Type B pancreatic cell (in vitro differentiated cells): ENCODE data around the gene GIMAP5. TPM values are rescaled to one million over a fixed set of nuclear protein-coding genes. Genes with fewer than 3 reads are reported as not detected.

Source experiments
- DNase-seq: peaks from one replicate; pipeline ENCODE4 v3.0.0; 2021; ENCODE audit warnings: mixed read lengths; ENCODE audit not compliant: unreplicated experiment; ENCODE audit errors: extremely low spot score
- H3K27ac Mint-ChIP-seq: 2 replicates; pipeline ENCODE4 v1.8.0; 2021; ENCODE audit warnings: mild to moderate bottlenecking, mixed read lengths
- H3K27me3 Mint-ChIP-seq: 2 replicates; pipeline ENCODE4 v1.8.0; 2021; ENCODE audit warnings: mixed read lengths
- H3K36me3 Mint-ChIP-seq: 2 replicates; pipeline ENCODE4 v1.8.0; 2021; ENCODE audit warnings: mixed read lengths
- H3K4me1 Mint-ChIP-seq: one replicate; pipeline ENCODE4 v1.8.0; 2021; ENCODE audit warnings: mixed read lengths; ENCODE audit not compliant: unreplicated experiment
- H3K4me3 Mint-ChIP-seq: 2 replicates; pipeline ENCODE4 v1.8.0; 2021; ENCODE audit warnings: mild to moderate bottlenecking, mixed read lengths
- H3K9me3 Mint-ChIP-seq: 2 replicates; pipeline ENCODE4 v1.8.0; 2021; ENCODE audit warnings: mixed read lengths
- CTCF ChIP-seq: fragments of 200-600 bp; sonication (generic); conservative IDR thresholded peaks from 2 replicates; pipeline ENCODE4 v1.5.0; 2021; ENCODE audit warnings: antibody characterized with exemption, mild to moderate bottlenecking
- total RNA-seq: library from RNA; stranded (reverse); gene quantifications from 2 replicates; pipeline ENCODE4 v1.2.1, GENCODE V29; 2021; ENCODE audit warnings: low replicate concordance

GIMAP5 gene
- total RNA-seq, 1 donor from 2014 or later, result not detected

- Mint-ChIP-seq H3K36me3 (no peaks in the 10 kb centered on the region), H3K4me3 (no peak overlapping the region), H3K27me3 (peaks cover 78% of the 10 kb centered on the region), H3K4me1 (no peaks in the 10 kb centered on the region), H3K27ac (no peak overlapping the region), H3K9me3 (no peaks in the 10 kb centered on the region)
- DNase-seq, result no peak
- no peak for TF ChIP-seq CTCF
These were observed 1.8 kb downstream of the GIMAP5 start for GRCh38 chr7:150739033-150739432.

GRCh38 chr7:150740053-150740452 lies 2.8 kb downstream of the GIMAP5 start:
- no peaks in the 10 kb centered on the region for H3K9me3 Mint-ChIP-seq
- no peaks in the 10 kb centered on the region for H3K4me1 Mint-ChIP-seq
- no peak overlapping the region for H3K27ac Mint-ChIP-seq

GRCh38 chr7:150742286-150742968 lies 5.2 kb downstream of the GIMAP5 start:
- TF ChIP-seq CTCF, result no peak
- no peak for DNase-seq
- no peaks in the 10 kb centered on the region for H3K9me3 Mint-ChIP-seq
- no peaks in the 10 kb centered on the region for H3K36me3 Mint-ChIP-seq
- H3K27me3 Mint-ChIP-seq, result peaks cover 74% of the 10 kb centered on the region
- H3K4me1 Mint-ChIP-seq, result no peaks in the 10 kb centered on the region
- H3K4me3 Mint-ChIP-seq, result no peak overlapping the region
- no peak overlapping the region for H3K27ac Mint-ChIP-seq

More at GRCh38 chr7:150740053-150740452, 2.8 kb downstream of the GIMAP5 start:
- H3K36me3 Mint-ChIP-seq, result no peaks in the 10 kb centered on the region
- no peak overlapping the region for H3K4me3 Mint-ChIP-seq
- H3K27me3 Mint-ChIP-seq, result peaks cover 78% of the 10 kb centered on the region
- DNase-seq, result no peak
- no peak for TF ChIP-seq CTCF

GRCh38 chr7:150744041-150744656 lies 6.9 kb downstream of the GIMAP5 start:
- Mint-ChIP-seq H3K27ac (no peak overlapping the region), H3K36me3 (no peaks in the 10 kb centered on the region), H3K27me3 (peaks cover 66% of the 10 kb centered on the region), H3K4me1 (no peaks in the 10 kb centered on the region), H3K9me3 (no peaks in the 10 kb centered on the region), H3K4me3 (no peak overlapping the region)
- no peak for TF ChIP-seq CTCF
- no peak for DNase-seq

- no peak for DNase-seq
- Mint-ChIP-seq H3K4me3 (no peak overlapping the region), H3K27me3 (peaks cover 65% of the 10 kb centered on the region), H3K27ac (no peak overlapping the region), H3K9me3 (no peaks in the 10 kb centered on the region), H3K36me3 (no peaks in the 10 kb centered on the region), H3K4me1 (no peaks in the 10 kb centered on the region)
- TF ChIP-seq CTCF, result no peak
These were observed 7.9 kb downstream of the GIMAP5 start for GRCh38 chr7:150745086-150745485.
